SU-DHL-6 (cell line): ENCODE measurements around the gene CBLB.
A peak's percentile ranks its signal among the peaks of the same experiment; 100 is the strongest.

ENCODE experiments used
- H2AFZ ChIP-seq: fragments of 200-600 bp; sonication (generic); 2 replicates; pipeline ENCODE4 v1.6.1; 2014; ENCODE audit warnings: low read depth, mild to moderate bottlenecking, moderate library complexity, mixed read lengths, antibody characterized with exemption, low read length; ENCODE audit not compliant: severe bottlenecking
- H3F3A ChIP-seq: fragments of 200-600 bp; shearing (Covaris generic); 2 replicates; pipeline ENCODE4 v1.6.0; 2016; ENCODE audit warnings: antibody characterized with exemption, mild to moderate bottlenecking; ENCODE audit not compliant: insufficient read depth
- H3K27ac ChIP-seq: fragments of 200-600 bp; sonication (generic); 2 replicates; pipeline ENCODE4 v1.5.1; 2016; ENCODE audit warnings: low read depth, mild to moderate bottlenecking, low read length, moderate library complexity, mixed read lengths
- H3K27me3 ChIP-seq: fragments of 200-600 bp; sonication (generic), shearing (Covaris generic); 2 replicates; pipeline ENCODE4 v1.6.0; 2014; ENCODE audit warnings: mild to moderate bottlenecking, low read length
- H3K36me3 ChIP-seq: fragments of 200-600 bp; sonication (generic); 2 replicates; pipeline ENCODE4 v1.6.1; 2014; ENCODE audit warnings: mild to moderate bottlenecking, low read length, mixed read lengths
- H3K4me2 ChIP-seq: fragments of 300-600, 200-600 bp; shearing (Covaris generic), sonication (generic); 2 replicates; pipeline ENCODE4 v1.6.0; 2014; ENCODE audit warnings: low read length, low read depth, mild to moderate bottlenecking; ENCODE audit not compliant: poor library complexity, severe bottlenecking
- H3K4me3 ChIP-seq: fragments of 200-600 bp; sonication (generic); 2 replicates; pipeline ENCODE4 v1.5.1; 2014; ENCODE audit warnings: antibody characterized with exemption, low read length, mild to moderate bottlenecking, mixed read lengths; ENCODE audit not compliant: insufficient read depth, poor library complexity, severe bottlenecking
- H3K79me2 ChIP-seq: fragments of 200-600 bp; sonication (generic); 2 replicates; pipeline ENCODE4 v1.6.1; 2014; ENCODE audit warnings: mild to moderate bottlenecking, low read length, moderate library complexity; ENCODE audit not compliant: insufficient read depth
- H3K9ac ChIP-seq: fragments of 200-600 bp; sonication (generic); 2 replicates; pipeline ENCODE4 v1.7.0; 2014; ENCODE audit warnings: mild to moderate bottlenecking, low read length
- H3K9me2 ChIP-seq: fragments of 200-600 bp; sonication (generic); replicated peaks from 2 replicates; pipeline ENCODE4 v1.6.1; 2014; ENCODE audit warnings: low read length; ENCODE audit not compliant: insufficient read depth
- H3K9me3 ChIP-seq: fragments of 200-600 bp; sonication (generic); 2 replicates; pipeline ENCODE4 v1.6.1; 2014; ENCODE audit warnings: low read length, mixed read lengths; ENCODE audit not compliant: insufficient read depth
- H4K20me1 ChIP-seq: fragments of 200-600 bp; sonication (generic); 2 replicates; pipeline ENCODE4 v1.6.1; 2014; ENCODE audit warnings: low read depth, mild to moderate bottlenecking, antibody characterized with exemption, low read length, moderate library complexity, mixed read lengths
- EZH2phosphoT487 ChIP-seq: fragments of 200-600 bp; sonication (generic), shearing (Covaris generic); conservative IDR thresholded peaks from 2 replicates; pipeline ENCODE4 v1.6.1; 2018; ENCODE audit warnings: mild to moderate bottlenecking, antibody characterized with exemption, low read length, moderate library complexity, mixed read lengths
- TF ChIP-seq, protein P1 (sequence below): fragments of 200-600 bp; sonication (generic); IDR thresholded peaks from one replicate; pipeline ENCODE4 v1.5.1; 2017; ENCODE audit warnings: antibody characterized with exemption, mild to moderate bottlenecking, low read length, moderate library complexity; ENCODE audit not compliant: insufficient read depth, poor library complexity, severe bottlenecking

CBLB gene

DNA sequence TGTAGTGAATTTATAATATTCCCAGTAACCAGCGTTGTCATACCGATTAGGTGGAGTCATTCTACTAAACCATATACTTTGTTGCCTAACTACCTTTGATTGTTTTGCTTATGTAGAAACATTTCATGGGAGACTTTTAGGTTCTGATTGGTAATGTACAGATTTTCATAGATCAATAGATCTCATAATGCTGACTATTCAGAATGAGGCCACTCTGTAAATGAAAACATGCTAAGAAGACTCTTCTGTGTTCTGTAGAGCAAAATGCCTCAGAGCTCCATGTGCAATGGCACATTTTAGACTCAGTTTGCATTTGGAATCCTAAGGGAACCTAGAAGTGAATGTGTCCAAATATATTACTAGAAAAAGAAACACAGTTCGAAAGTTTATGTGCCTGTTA lies 20.0 kb downstream of the CBLB start:
- no peaks in the 10 kb centered on the region for H3K27me3 ChIP-seq
- TF ChIP-seq, protein P1, sequence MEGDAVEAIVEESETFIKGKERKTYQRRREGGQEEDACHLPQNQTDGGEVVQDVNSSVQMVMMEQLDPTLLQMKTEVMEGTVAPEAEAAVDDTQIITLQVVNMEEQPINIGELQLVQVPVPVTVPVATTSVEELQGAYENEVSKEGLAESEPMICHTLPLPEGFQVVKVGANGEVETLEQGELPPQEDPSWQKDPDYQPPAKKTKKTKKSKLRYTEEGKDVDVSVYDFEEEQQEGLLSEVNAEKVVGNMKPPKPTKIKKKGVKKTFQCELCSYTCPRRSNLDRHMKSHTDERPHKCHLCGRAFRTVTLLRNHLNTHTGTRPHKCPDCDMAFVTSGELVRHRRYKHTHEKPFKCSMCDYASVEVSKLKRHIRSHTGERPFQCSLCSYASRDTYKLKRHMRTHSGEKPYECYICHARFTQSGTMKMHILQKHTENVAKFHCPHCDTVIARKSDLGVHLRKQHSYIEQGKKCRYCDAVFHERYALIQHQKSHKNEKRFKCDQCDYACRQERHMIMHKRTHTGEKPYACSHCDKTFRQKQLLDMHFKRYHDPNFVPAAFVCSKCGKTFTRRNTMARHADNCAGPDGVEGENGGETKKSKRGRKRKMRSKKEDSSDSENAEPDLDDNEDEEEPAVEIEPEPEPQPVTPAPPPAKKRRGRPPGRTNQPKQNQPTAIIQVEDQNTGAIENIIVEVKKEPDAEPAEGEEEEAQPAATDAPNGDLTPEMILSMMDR: no peak
- no peak for TF ChIP-seq EZH2phosphoT487
- peaks cover 20% of the 10 kb centered on the region; the same call in 1 of the 2 replicates for H3F3A ChIP-seq
- peaks cover 66% of the 10 kb centered on the region for H3K36me3 ChIP-seq
- H3K4me3 ChIP-seq: no peak overlapping the region
- H3K9me3 ChIP-seq: no peaks in the 10 kb centered on the region
- H4K20me1 ChIP-seq: no peaks in the 10 kb centered on the region
- no peak overlapping the region for H3K27ac ChIP-seq
- H3K9me2 ChIP-seq: no peaks in the 10 kb centered on the region
- peak overlapping the region; percentile 56 for H3K4me2 ChIP-seq
- peaks cover 94% of the 10 kb centered on the region for H3K79me2 ChIP-seq
- no peak overlapping the region for H2AFZ ChIP-seq
- H3K9ac ChIP-seq: no peak overlapping the region

DNA sequence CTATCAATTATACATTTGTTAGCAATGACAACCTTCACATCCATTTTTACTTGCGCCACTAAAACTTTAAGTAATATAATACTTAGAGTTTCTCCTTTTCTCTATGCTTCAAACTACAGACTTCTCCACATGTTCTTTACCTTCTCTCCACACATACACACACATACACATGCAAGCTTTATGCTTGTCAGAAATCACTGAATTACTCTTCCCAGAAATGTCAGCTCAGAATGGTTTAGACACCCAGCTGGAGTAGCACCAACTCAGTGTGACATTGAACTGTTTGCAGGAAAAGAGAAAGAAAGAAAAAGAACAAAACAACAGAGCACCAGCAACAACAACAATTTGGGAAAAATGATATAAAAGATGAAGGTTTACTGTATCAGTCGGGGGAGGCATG lies 20.9 kb downstream of the CBLB start:
- Histone ChIP-seq H2AFZ (no peak overlapping the region), H3F3A (peaks cover 21% of the 10 kb centered on the region; the same call in 1 of the 2 replicates), H4K20me1 (no peaks in the 10 kb centered on the region), H3K27me3 (no peaks in the 10 kb centered on the region), H3K9ac (peak overlapping the region; percentile 38), H3K9me2 (no peaks in the 10 kb centered on the region), H3K9me3 (no peaks in the 10 kb centered on the region), H3K4me3 (no peak overlapping the region), H3K27ac (peak overlapping the region; percentile 58), H3K4me2 (peak overlapping the region; percentile 56), H3K36me3 (peaks cover 61% of the 10 kb centered on the region), H3K79me2 (peaks cover 92% of the 10 kb centered on the region)
- TF ChIP-seq, protein P1: no peak
- no peak for TF ChIP-seq EZH2phosphoT487

DNA sequence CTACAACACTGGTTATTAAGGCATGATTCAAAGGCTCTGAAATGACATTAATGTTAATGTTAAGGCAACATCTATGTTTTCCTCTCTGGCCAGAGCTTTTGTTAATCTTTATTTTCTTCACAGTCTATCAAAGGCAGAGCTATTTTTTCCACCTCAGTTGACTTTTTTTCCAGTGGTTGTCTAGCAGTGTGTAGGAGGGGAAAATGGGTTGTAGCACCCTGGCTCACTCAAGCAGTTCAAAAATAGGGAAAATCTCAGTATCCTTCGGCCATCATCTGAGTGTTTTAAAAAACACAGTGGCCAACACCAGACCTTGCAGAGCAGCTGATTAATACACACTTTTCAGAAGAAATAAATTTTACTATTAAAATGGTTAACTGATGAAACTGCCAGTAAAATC lies 21.4 kb downstream of the CBLB start:
- Histone ChIP-seq H3K36me3 (peaks cover 60% of the 10 kb centered on the region), H3K4me2 (peak overlapping the region; percentile 56), H3K9me2 (no peaks in the 10 kb centered on the region), H3K79me2 (peaks cover 92% of the 10 kb centered on the region), H4K20me1 (no peaks in the 10 kb centered on the region), H3K9me3 (no peaks in the 10 kb centered on the region), H3K4me3 (no peak overlapping the region), H3K27ac (peak overlapping the region; percentile 58), H2AFZ (no peak overlapping the region), H3K27me3 (no peaks in the 10 kb centered on the region), H3F3A (peaks cover 25% of the 10 kb centered on the region; the same call in 1 of the 2 replicates), H3K9ac (peak overlapping the region; percentile 38)
- TF ChIP-seq EZH2phosphoT487: no peak
- TF ChIP-seq, protein P1: no peak

DNA sequence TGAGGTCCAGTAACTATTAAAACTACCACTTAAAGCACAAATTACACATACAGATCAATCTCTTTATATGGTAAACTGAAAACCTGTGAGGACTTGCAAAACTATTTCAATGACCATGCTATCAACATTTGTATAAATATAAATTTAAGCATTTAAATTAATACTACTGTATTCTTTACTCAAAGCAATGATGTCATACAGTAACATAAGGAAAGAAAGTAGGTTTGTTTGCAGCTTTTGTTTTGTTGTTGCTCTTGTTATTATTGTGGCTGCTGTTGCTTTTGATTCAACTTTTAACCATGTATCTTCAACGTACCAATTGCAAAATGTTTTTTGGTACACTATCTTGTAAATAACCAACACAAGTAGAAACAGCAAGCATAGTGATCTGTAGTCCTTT lies 22.0 kb downstream of the CBLB start:
- TF ChIP-seq, protein P1: no peak
- no peak for TF ChIP-seq EZH2phosphoT487
- H3K27me3 ChIP-seq: no peaks in the 10 kb centered on the region
- no peak overlapping the region for H3K4me3 ChIP-seq
- H4K20me1 ChIP-seq: no peaks in the 10 kb centered on the region
- H2AFZ ChIP-seq: no peak overlapping the region
- H3K9ac ChIP-seq: peak overlapping the region; percentile 38
- H3K27ac ChIP-seq: peak overlapping the region; percentile 58
- H3K9me2 ChIP-seq: no peaks in the 10 kb centered on the region
- peaks cover 60% of the 10 kb centered on the region for H3K36me3 ChIP-seq
- H3K4me2 ChIP-seq: peak overlapping the region; percentile 56
- H3K9me3 ChIP-seq: no peaks in the 10 kb centered on the region
- H3F3A ChIP-seq: peaks cover 28% of the 10 kb centered on the region; the same call in 1 of the 2 replicates
- peaks cover 96% of the 10 kb centered on the region for H3K79me2 ChIP-seq
